ENCODE results near the gene TANGO6. TPM values are rescaled to one million over a fixed set of nuclear protein-coding genes. Genes with fewer than 3 reads are reported as not detected.

The TANGO6 gene
- total RNA-seq, 2 donors from 2014 or later: 37.3 to 55.4 TPM

- ATAC-seq (ENCODE audit: insufficient number of reproducible peaks, low FRiP score, low read depth) (no peak), DNase-seq (ENCODE audit: low spot score) (no peak)
- Histone ChIP-seq H3K27ac (no peak overlapping the region), H3K36me3 (peaks cover 13% of the 10 kb centered on the region), H3K27me3 (replicated peaks; ENCODE audit: insufficient read depth) (no peaks in the 10 kb centered on the region), H3K4me1 (ENCODE audit: control insufficient read depth in 1 of 2, low read depth in 2 of 2) (no peaks in the 10 kb centered on the region), H3K4me3 (no peak overlapping the region), H3K9me3 (no peaks in the 10 kb centered on the region)
- TF ChIP-seq CTCF (IDR thresholded peaks at IDR 0.05): no peak
Measured at GRCh38 chr16:68860978-68861892, 17.9 kb downstream of the TANGO6 start.

- H3K4me1 ChIP-seq (ENCODE audit: control insufficient read depth in 1 of 2, low read depth in 2 of 2): no peaks in the 10 kb centered on the region
- no peaks in the 10 kb centered on the region for H3K27me3 ChIP-seq (replicated peaks; ENCODE audit: insufficient read depth)
- H3K4me3 ChIP-seq: no peak overlapping the region
- ATAC-seq (ENCODE audit: insufficient number of reproducible peaks, low FRiP score, low read depth) (no peak), DNase-seq (ENCODE audit: low spot score) (no peak)
- H3K9me3 ChIP-seq: no peaks in the 10 kb centered on the region
- no peak overlapping the region for H3K27ac ChIP-seq
- no peak for TF ChIP-seq CTCF (IDR thresholded peaks at IDR 0.05)
- H3K36me3 ChIP-seq: peaks cover 6% of the 10 kb centered on the region
Measured at GRCh38 chr16:68866933-68867332, 23.6 kb downstream of the TANGO6 start.

- Histone ChIP-seq H3K4me3 (no peak overlapping the region), H3K9me3 (no peaks in the 10 kb centered on the region), H3K36me3 (peaks cover 6% of the 10 kb centered on the region), H3K27me3 (replicated peaks; ENCODE audit: insufficient read depth) (no peaks in the 10 kb centered on the region), H3K27ac (no peak overlapping the region), H3K4me1 (ENCODE audit: control insufficient read depth in 1 of 2, low read depth in 2 of 2) (no peaks in the 10 kb centered on the region)
- TF ChIP-seq CTCF (IDR thresholded peaks at IDR 0.05): no peak
- DNase-seq (ENCODE audit: low spot score) (no peak), ATAC-seq (ENCODE audit: insufficient number of reproducible peaks, low FRiP score, low read depth) (no peak)
Measured at GRCh38 chr16:68869492-68870088, 26.3 kb downstream of the TANGO6 start.

- no peak overlapping the region for H3K27ac ChIP-seq
- H3K4me1 ChIP-seq (ENCODE audit: control insufficient read depth in 1 of 2, low read depth in 2 of 2): no peaks in the 10 kb centered on the region
- H3K4me3 ChIP-seq: no peak overlapping the region
- DNase-seq (ENCODE audit: low spot score) (no peak), ATAC-seq (ENCODE audit: insufficient number of reproducible peaks, low FRiP score, low read depth) (no peak)
- TF ChIP-seq CTCF (IDR thresholded peaks at IDR 0.05): no peak
- H3K9me3 ChIP-seq: no peaks in the 10 kb centered on the region
- H3K36me3 ChIP-seq: peaks cover 9% of the 10 kb centered on the region
- no peaks in the 10 kb centered on the region for H3K27me3 ChIP-seq (replicated peaks; ENCODE audit: insufficient read depth)
Measured at GRCh38 chr16:68873635-68874471, 30.5 kb downstream of the TANGO6 start.

GRCh38 chr16:68875871-68876270, 32.5 kb downstream of the TANGO6 start:
- DNase-seq (ENCODE audit: low spot score) (no peak), ATAC-seq (ENCODE audit: insufficient number of reproducible peaks, low FRiP score, low read depth) (no peak)
- H3K36me3 ChIP-seq: peaks cover 12% of the 10 kb centered on the region
- H3K9me3 ChIP-seq: no peaks in the 10 kb centered on the region
- no peak for TF ChIP-seq CTCF (IDR thresholded peaks at IDR 0.05)
- no peaks in the 10 kb centered on the region for H3K4me1 ChIP-seq (ENCODE audit: control insufficient read depth in 1 of 2, low read depth in 2 of 2)
- H3K27ac ChIP-seq: no peak overlapping the region
- H3K4me3 ChIP-seq: no peak overlapping the region
- no peaks in the 10 kb centered on the region for H3K27me3 ChIP-seq (replicated peaks; ENCODE audit: insufficient read depth)
